Measurements from ENCODE around the gene LAMB2.

LAMB2 gene

GRCh38 chr3:49121132-49121736 lies 11.6 kb downstream of the LAMB2 start:
- no peak for DNase-seq (ENCODE audit: low read depth)

- peak; percentile 93 for DNase-seq (ENCODE audit: low read depth)
Observed at GRCh38 chr3:49120438-49121131, 12.3 kb downstream of the LAMB2 start, which contains the start of gene USP19. USP19 (minus strand) TSS chr3:49120823; CDS start chr3:49119145, 1,678 bp downstream.

- peak; percentile 17 for DNase-seq (ENCODE audit: low read depth)
Observed at GRCh38 chr3:49120096-49120437, 12.8 kb downstream of the LAMB2 start.

GRCh38 chr3:49119439-49119838 lies 13.4 kb downstream of the LAMB2 start:
- peak; percentile 27 for DNase-seq (ENCODE audit: low read depth)

GRCh38 chr3:49119036-49119435 lies 13.8 kb downstream of the LAMB2 start:
- DNase-seq (ENCODE audit: low read depth) = no peak

GRCh38 chr3:49112262-49112661 lies 20.6 kb downstream of the LAMB2 start:
- DNase-seq (ENCODE audit: low read depth) = no peak

GRCh38 chr3:49111347-49111746 lies 21.5 kb downstream of the LAMB2 start:
- DNase-seq (ENCODE audit: low read depth) = no peak

GRCh38 chr3:49110780-49111179 lies 22.1 kb downstream of the LAMB2 start:
- no peak for DNase-seq (ENCODE audit: low read depth)

GRCh38 chr3:49108346-49108745 lies 24.5 kb downstream of the LAMB2 start:
- no peak for DNase-seq (ENCODE audit: low read depth)

GRCh38 chr3:49104427-49105291 lies 28.2 kb downstream of the LAMB2 start, which contains the start of gene QARS1:
QARS1 (minus strand) TSS chr3:49104757; CDS start chr3:49104733, 24 bp downstream.
- peak; percentile 91 for DNase-seq (ENCODE audit: low read depth)

GRCh38 chr3:49104052-49104426 lies 28.8 kb downstream of the LAMB2 start:
- no peak for DNase-seq (ENCODE audit: low read depth)

GRCh38 chr3:49100046-49100615 lies 32.7 kb downstream of the LAMB2 start:
- DNase-seq (ENCODE audit: low read depth) = no peak

GRCh38 chr3:49098910-49099630 lies 33.8 kb downstream of the LAMB2 start:
- no peak for DNase-seq (ENCODE audit: low read depth)

GRCh38 chr3:49098429-49098828 lies 34.4 kb downstream of the LAMB2 start:
- DNase-seq (ENCODE audit: low read depth) = peak; percentile 81

- DNase-seq (ENCODE audit: low read depth) = peak; percentile 96
Observed at GRCh38 chr3:49093853-49094767, 38.7 kb downstream of the LAMB2 start, which contains the start of gene QRICH1. QRICH1 (minus strand) TSS chr3:49094071; CDS start chr3:49077017, 17,054 bp downstream.

GRCh38 chr3:49092938-49093852 lies 39.7 kb downstream of the LAMB2 start:
- DNase-seq (ENCODE audit: low read depth) = peak; percentile 92

GRCh38 chr3:49081429-49081828 lies 51.4 kb downstream of the LAMB2 start:
- no peak for DNase-seq (ENCODE audit: low read depth)

- no peak for DNase-seq (ENCODE audit: low read depth)
Observed at GRCh38 chr3:49079270-49079669, 53.6 kb downstream of the LAMB2 start.

GRCh38 chr3:49076646-49077045 lies 56.2 kb downstream of the LAMB2 start:
- no peak for DNase-seq (ENCODE audit: low read depth)

All from iris pigment epithelial cell (primary cell).